Activated naive CD4-positive, alpha-beta T cell treated with anti-CD3 and anti-CD28 coated beads, Interleukin-2, amount 10 ng/mL, durations not matched to agents 7 days and 5 days (primary cell): ENCODE measurements around the gene FGF16.
"Not testable (repeated sequence)": the region's sequence is repeated elsewhere in the genome, so short reads cannot be mapped to it uniquely, and the experiment has no call there.

Experiments
- CTCF ChIA-PET: fragments of 350-600 bp; sonication (Branson Sonifier 250); formaldehyde crosslinking; loops from one replicate; lab custom pipeline; 2021; ENCODE audit warnings: antibody characterized with exemption; lab: Charles Lee
- DNase-seq: peaks from one replicate; pipeline ENCODE4 v3.0.0-alpha.2; 2020
- H3K27ac Mint-ChIP-seq: one replicate; pipeline ENCODE4 v1.8.0; 2021; ENCODE audit warnings: mild to moderate bottlenecking, moderate library complexity, mixed read lengths
- H3K27me3 Mint-ChIP-seq: one replicate; pipeline ENCODE4 v1.8.0; 2021; ENCODE audit warnings: mild to moderate bottlenecking, mixed read lengths
- H3K36me3 Mint-ChIP-seq: one replicate; pipeline ENCODE4 v1.8.0; 2021; ENCODE audit warnings: mixed read lengths
- H3K4me1 Mint-ChIP-seq: one replicate; pipeline ENCODE4 v1.8.0; 2021; ENCODE audit warnings: mixed read lengths
- H3K4me3 Mint-ChIP-seq: one replicate; pipeline ENCODE4 v1.8.0; 2021; ENCODE audit warnings: mild to moderate bottlenecking, moderate library complexity, mixed read lengths
- H3K9me3 Mint-ChIP-seq: one replicate; pipeline ENCODE4 v1.8.0; 2021; ENCODE audit warnings: mixed read lengths

FGF16 gene

GRCh38 chrX:77446908-77447652, at the start of gene FGF16:
Gene FGF16 (plus strand): TSS chrX:77447389. CDS start chrX:77447675, 286 bp downstream.
- Mint-ChIP-seq H3K4me1 (peaks cover 15% of the 10 kb centered on the region), H3K4me3 (peak within 1 kb of the TSS; percentile 59), H3K27ac (no peak within 1 kb of the TSS), H3K27me3 (peaks cover 45% of the 10 kb centered on the region), H3K36me3 (no peaks in the 10 kb centered on the region), H3K9me3 (no peaks in the 10 kb centered on the region)
- CTCF ChIA-PET = interaction anchor here (1.0 kb wide), 1 partner anchor 452 kb away, joined by 3 read pairs; the partner anchor contains the start of gene COX7B
- DNase-seq = peak; percentile 21

GRCh38 chrX:77398330-77398954, 48.7 kb upstream of the FGF16 start:
- CTCF ChIA-PET = no interaction called here
- no peaks in the 10 kb centered on the region for H3K27me3 Mint-ChIP-seq
- H3K4me3 Mint-ChIP-seq = no peak overlapping the region
- no peak overlapping the region for H3K27ac Mint-ChIP-seq
- DNase-seq = no peak
- H3K4me1 Mint-ChIP-seq = no peaks in the 10 kb centered on the region
- H3K36me3 Mint-ChIP-seq = no peaks in the 10 kb centered on the region
- no peaks in the 10 kb centered on the region for H3K9me3 Mint-ChIP-seq

- Mint-ChIP-seq H3K27me3 (no peaks in the 10 kb centered on the region), H3K4me3 (no peak overlapping the region), H3K27ac (no peak overlapping the region), H3K9me3 (no peaks in the 10 kb centered on the region), H3K4me1 (no peaks in the 10 kb centered on the region), H3K36me3 (no peaks in the 10 kb centered on the region)
- CTCF ChIA-PET = no interaction called here
- no peak for DNase-seq
Observed at GRCh38 chrX:77404419-77404818, 42.8 kb upstream of the FGF16 start.

- not testable (repeated sequence) for DNase-seq, H3K27me3 Mint-ChIP-seq
Observed at GRCh38 chrX:77407821-77408220, 39.4 kb upstream of the FGF16 start.

GRCh38 chrX:77412631-77413030, 34.6 kb upstream of the FGF16 start:
- Mint-ChIP-seq H3K9me3 (no peaks in the 10 kb centered on the region), H3K4me3 (no peak overlapping the region), H3K27ac (no peak overlapping the region), H3K27me3 (no peaks in the 10 kb centered on the region), H3K36me3 (no peaks in the 10 kb centered on the region), H3K4me1 (no peaks in the 10 kb centered on the region)
- no peak for DNase-seq
- CTCF ChIA-PET = no interaction called here

More at GRCh38 chrX:77407821-77408220, 39.4 kb upstream of the FGF16 start:
- H3K27ac Mint-ChIP-seq, CTCF ChIA-PET, H3K9me3 Mint-ChIP-seq, H3K36me3 Mint-ChIP-seq, H3K4me1 Mint-ChIP-seq, H3K4me3 Mint-ChIP-seq: not testable (repeated sequence)

GRCh38 chrX:77415161-77415560, 32.0 kb upstream of the FGF16 start:
- no peaks in the 10 kb centered on the region for H3K4me1 Mint-ChIP-seq
- CTCF ChIA-PET = no interaction called here
- H3K9me3 Mint-ChIP-seq = no peaks in the 10 kb centered on the region
- DNase-seq = no peak
- H3K36me3 Mint-ChIP-seq = no peaks in the 10 kb centered on the region
- no peaks in the 10 kb centered on the region for H3K27me3 Mint-ChIP-seq
- no peak overlapping the region for H3K27ac Mint-ChIP-seq
- no peak overlapping the region for H3K4me3 Mint-ChIP-seq

GRCh38 chrX:77415882-77416281, 31.3 kb upstream of the FGF16 start:
- no peaks in the 10 kb centered on the region for H3K4me1 Mint-ChIP-seq
- CTCF ChIA-PET = no interaction called here
- no peaks in the 10 kb centered on the region for H3K9me3 Mint-ChIP-seq
- no peak overlapping the region for H3K4me3 Mint-ChIP-seq
- H3K36me3 Mint-ChIP-seq = no peaks in the 10 kb centered on the region
- H3K27ac Mint-ChIP-seq = no peak overlapping the region
- no peaks in the 10 kb centered on the region for H3K27me3 Mint-ChIP-seq
- DNase-seq = no peak

- no peak overlapping the region for H3K4me3 Mint-ChIP-seq
- CTCF ChIA-PET = no interaction called here
- DNase-seq = no peak
- H3K27me3 Mint-ChIP-seq = no peaks in the 10 kb centered on the region
- H3K36me3 Mint-ChIP-seq = no peaks in the 10 kb centered on the region
- no peak overlapping the region for H3K27ac Mint-ChIP-seq
- H3K4me1 Mint-ChIP-seq = no peaks in the 10 kb centered on the region
- H3K9me3 Mint-ChIP-seq = no peaks in the 10 kb centered on the region
Observed at GRCh38 chrX:77422891-77423648, 24.1 kb upstream of the FGF16 start.

- H3K9me3 Mint-ChIP-seq = no peaks in the 10 kb centered on the region
- no peak for DNase-seq
- CTCF ChIA-PET = no interaction called here
- no peak overlapping the region for H3K4me3 Mint-ChIP-seq
- no peaks in the 10 kb centered on the region for H3K36me3 Mint-ChIP-seq
- no peaks in the 10 kb centered on the region for H3K4me1 Mint-ChIP-seq
- no peaks in the 10 kb centered on the region for H3K27me3 Mint-ChIP-seq
- H3K27ac Mint-ChIP-seq = no peak overlapping the region
Observed at GRCh38 chrX:77426811-77427210, 20.4 kb upstream of the FGF16 start.

GRCh38 chrX:77427611-77428010, 19.6 kb upstream of the FGF16 start:
- Mint-ChIP-seq H3K27me3 (no peaks in the 10 kb centered on the region), H3K4me1 (no peaks in the 10 kb centered on the region), H3K9me3 (no peaks in the 10 kb centered on the region), H3K27ac (no peak overlapping the region), H3K36me3 (no peaks in the 10 kb centered on the region), H3K4me3 (no peak overlapping the region)
- CTCF ChIA-PET = no interaction called here
- no peak for DNase-seq

GRCh38 chrX:77428551-77428950, 18.6 kb upstream of the FGF16 start:
- DNase-seq = no peak
- Mint-ChIP-seq H3K36me3 (no peaks in the 10 kb centered on the region), H3K9me3 (no peaks in the 10 kb centered on the region), H3K27ac (no peak overlapping the region), H3K4me1 (no peaks in the 10 kb centered on the region), H3K4me3 (no peak overlapping the region), H3K27me3 (no peaks in the 10 kb centered on the region)
- CTCF ChIA-PET = no interaction called here

- no peaks in the 10 kb centered on the region for H3K4me1 Mint-ChIP-seq
- DNase-seq = no peak
- H3K36me3 Mint-ChIP-seq = no peaks in the 10 kb centered on the region
- H3K9me3 Mint-ChIP-seq = no peaks in the 10 kb centered on the region
- no peak overlapping the region for H3K27ac Mint-ChIP-seq
- H3K27me3 Mint-ChIP-seq = no peaks in the 10 kb centered on the region
- CTCF ChIA-PET = interaction anchor here (1.2 kb wide), 1 partner anchor 468 kb away, joined by 3 read pairs; the partner anchor contains the start of gene COX7B
- H3K4me3 Mint-ChIP-seq = no peak overlapping the region
Observed at GRCh38 chrX:77431227-77431626, 16.0 kb upstream of the FGF16 start.

- CTCF ChIA-PET = no interaction called here
- Mint-ChIP-seq H3K4me1 (no peaks in the 10 kb centered on the region), H3K27me3 (peaks cover 6% of the 10 kb centered on the region)
Observed at GRCh38 chrX:77433001-77433400, 14.2 kb upstream of the FGF16 start.

GRCh38 chrX:77434962-77435361, 12.2 kb upstream of the FGF16 start:
- H3K36me3 Mint-ChIP-seq = no peaks in the 10 kb centered on the region
- DNase-seq = no peak
- CTCF ChIA-PET = no interaction called here
- H3K9me3 Mint-ChIP-seq = no peaks in the 10 kb centered on the region
- no peaks in the 10 kb centered on the region for H3K4me1 Mint-ChIP-seq
- no peak overlapping the region for H3K27ac Mint-ChIP-seq
- no peak overlapping the region for H3K4me3 Mint-ChIP-seq
- H3K27me3 Mint-ChIP-seq = peaks cover 6% of the 10 kb centered on the region

More at GRCh38 chrX:77433001-77433400, 14.2 kb upstream of the FGF16 start:
- no peaks in the 10 kb centered on the region for H3K9me3 Mint-ChIP-seq
- DNase-seq = no peak
- H3K36me3 Mint-ChIP-seq = no peaks in the 10 kb centered on the region
- no peak overlapping the region for H3K4me3 Mint-ChIP-seq
- H3K27ac Mint-ChIP-seq = no peak overlapping the region
